ENCODE data around the gene TOR1AIP2. TPM values are rescaled to one million over a fixed set of nuclear protein-coding genes. Genes with fewer than 3 reads are reported as not detected.

Gene TOR1AIP2
- polyA plus RNA-seq, 1 of the 3 experiments (the other 2 are of a cell fraction) = 12.7 TPM

GRCh38 chr1:179923029-179923428 is 45.4 kb upstream of the TOR1AIP2 start:
- Histone ChIP-seq H4K20me1 (ENCODE audit: insufficient read depth) (no peaks in the 10 kb centered on the region), H3K4me2 (no peak overlapping the region), H3K4me3 (ENCODE audit: low read depth in 2 of 2, low read length in 1 of 2) (no peak overlapping the region), H3K27me3 (ENCODE audit: insufficient read depth) (no peaks in the 10 kb centered on the region), H3K9me3 (no peaks in the 10 kb centered on the region), H2AFZ (ENCODE audit: low read depth) (no peak overlapping the region), H3F3A (replicated peaks; ENCODE audit: insufficient read depth) (peaks cover 5% of the 10 kb centered on the region), H3K4me1 (ENCODE audit: control insufficient read depth in 1 of 2, insufficient read depth in 2 of 2, low read depth in 1 of 2, low read length in 1 of 2) (no peaks in the 10 kb centered on the region; a peak in 2 of 4 replicates), H3K9me2 (no peaks in the 10 kb centered on the region), H3K27ac (ENCODE audit: low read depth in 2 of 2, low read length in 1 of 2) (no peak overlapping the region), H3K9ac (no peak overlapping the region), H3K36me3 (replicated peaks in 1 of 2; ENCODE audit: control insufficient read depth in 1 of 2, insufficient read depth in 2 of 2, low read length in 1 of 2) (peaks cover 22 to 29% of the 10 kb centered on the region in 2 experiments), H3K79me2 (ENCODE audit: insufficient read depth) (no peaks in the 10 kb centered on the region)
- ChIA-PET CTCF (interaction anchor here (0.7 to 2.0 kb wide), 4 partner anchors 40 to 257 kb away, joined by 3 to 5 read pairs (median 3); no protein-coding TSS in a partner anchor), POLR2A (no interaction called here)
- DNase-seq = no peak
- TF ChIP-seq JUND (IDR thresholded peaks at IDR 0.05) (no peak), YY1 (IDR thresholded peaks at IDR 0.05; ENCODE audit: low read depth) (no peak), POLR2AphosphoS5 (IDR thresholded peaks at IDR 0.05; ENCODE audit: low read depth, low read length) (no peak), FOSL2 (IDR thresholded peaks at IDR 0.05; ENCODE audit: borderline replicate concordance, low read depth) (no peak), CHD2 (IDR thresholded peaks at IDR 0.05; ENCODE audit: low read length, partially characterized antibody) (no peak), CTCF (IDR thresholded peaks at IDR 0.05) (no peak), ZBTB33 (IDR thresholded peaks at IDR 0.05; ENCODE audit: borderline replicate concordance, low read depth) (no peak), ELF1 (IDR thresholded peaks at IDR 0.05) (no peak), USF1 (IDR thresholded peaks at IDR 0.05; ENCODE audit: borderline replicate concordance, low read depth) (no peak), TEAD4 (IDR thresholded peaks at IDR 0.05; ENCODE audit: borderline replicate concordance, insufficient read depth) (no peak), GATA2 (CRISPR knock-in tag; IDR thresholded peaks at IDR 0.05) (no peak), EZH2phosphoT487 (IDR thresholded peaks at IDR 0.05; ENCODE audit: borderline replicate concordance, low read depth) (no peak), FOXM1 (IDR thresholded peaks at IDR 0.05; ENCODE audit: low read depth) (no peak), NRF1 (IDR thresholded peaks at IDR 0.05; ENCODE audit: low read depth, low read length) (no peak), TAF1 (IDR thresholded peaks at IDR 0.05; ENCODE audit: borderline replicate concordance, low read depth, low read length) (no peak)

All from SK-N-SH (cell line).